Epithelial cell of esophagus (primary cell): ENCODE results near the gene INHBB.

Experiments used
- DNase-seq: peaks from one replicate; pipeline ENCODE4 v3.0.0; 2010; ENCODE audit warnings: low read depth
- H3K4me3 ChIP-seq: 2 replicates; pipeline ENCODE4 v1.5.1; 2011; ENCODE audit warnings: mild to moderate bottlenecking, low read length, control low read depth
- CTCF ChIP-seq: IDR thresholded peaks from 2 replicates; pipeline ENCODE4 v1.5.1; 2011; ENCODE audit warnings: low read depth, mild to moderate bottlenecking, low read length, control low read depth, inconsistent platforms; ENCODE audit not compliant: insufficient read depth; ENCODE audit errors: missing control alignments

Gene INHBB

GRCh38 chr2:120312076-120312475 lies 33.9 kb upstream of the INHBB start:
- no peak for TF ChIP-seq CTCF
- no peak for DNase-seq
- no peak overlapping the region for H3K4me3 ChIP-seq

- peak overlapping the region; percentile 40 for H3K4me3 ChIP-seq
- DNase-seq, result peak; percentile 87
- TF ChIP-seq CTCF, result peak; percentile 91
These were observed 32.9 kb upstream of the INHBB start for GRCh38 chr2:120312860-120313694.

- DNase-seq, result no peak
- no peak for TF ChIP-seq CTCF
- peak overlapping the region; percentile 40 for H3K4me3 ChIP-seq
These were observed 32.0 kb upstream of the INHBB start for GRCh38 chr2:120313695-120314615.

- TF ChIP-seq CTCF, result no peak
- H3K4me3 ChIP-seq, result no peak overlapping the region
- no peak for DNase-seq
These were observed 31.1 kb upstream of the INHBB start for GRCh38 chr2:120314690-120315366.

GRCh38 chr2:120315367-120316033 lies 30.4 kb upstream of the INHBB start:
- no peak overlapping the region for H3K4me3 ChIP-seq
- TF ChIP-seq CTCF, result no peak
- no peak for DNase-seq

GRCh38 chr2:120316071-120316470 lies 29.9 kb upstream of the INHBB start:
- H3K4me3 ChIP-seq, result no peak overlapping the region
- TF ChIP-seq CTCF, result no peak
- no peak for DNase-seq
